Medulla oblongata (tissue), 1 donor: Measurements from ENCODE around the gene BCAN.
A peak's percentile ranks its signal among the peaks of the same experiment; 100 is the strongest.
"Not testable (repeated sequence)": the region's sequence is repeated elsewhere in the genome, so short reads cannot be mapped to it uniquely, and the experiment has no call there.

Source experiments
- DNase-seq: peaks from one replicate; pipeline ENCODE4 v3.0.0-alpha.2; 2015; ENCODE audit errors: extremely low spot score

Gene BCAN

GRCh38 chr1:156641761-156642264 is at the start of gene BCAN:
Gene BCAN (plus strand): TSS chr1:156642117. CDS start chr1:156646055, 3,938 bp downstream.
- DNase-seq, result peak; percentile 72

GRCh38 chr1:156592158-156592909 is 49.6 kb upstream of the BCAN start:
- DNase-seq, result no peak

- no peak for DNase-seq
Observed at GRCh38 chr1:156592910-156593660, 48.8 kb upstream of the BCAN start.

DNA sequence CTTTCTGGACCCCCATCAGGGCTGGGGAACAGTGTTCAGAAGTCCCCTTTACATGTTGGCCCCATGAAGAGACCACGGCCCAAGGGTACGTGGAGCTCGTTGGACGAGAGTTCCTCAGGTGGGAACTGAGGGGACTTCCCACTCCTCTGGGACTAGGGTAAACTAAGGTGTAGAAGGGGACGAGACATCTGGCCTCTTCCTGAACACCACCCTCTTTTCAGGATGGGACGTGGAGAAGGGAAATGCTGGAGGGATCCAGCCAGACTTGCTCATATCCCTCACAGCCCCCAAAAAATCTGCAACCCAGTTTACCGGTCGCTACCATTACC is 48.3 kb upstream of the BCAN start:
- no peak for DNase-seq

DNA sequence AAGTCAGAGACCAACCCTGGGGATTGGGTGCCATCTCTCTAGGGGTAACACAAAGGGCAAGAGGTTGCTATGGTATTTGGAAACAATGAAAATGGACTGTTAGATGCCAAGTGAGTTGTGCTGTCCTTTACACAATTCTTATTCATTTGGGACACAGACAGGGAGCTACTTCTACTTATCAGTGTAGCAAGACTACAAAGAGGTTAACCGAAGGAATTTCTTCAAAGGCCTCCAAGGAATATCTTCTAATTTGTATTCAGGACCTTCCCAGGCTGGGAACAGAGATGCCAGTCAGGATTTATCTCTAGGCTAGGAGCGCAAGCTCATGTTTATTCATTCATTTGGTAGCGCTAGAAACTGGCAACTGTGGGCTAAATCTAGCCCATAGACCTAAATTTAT is 47.7 kb upstream of the BCAN start:
- DNase-seq, result no peak

DNA sequence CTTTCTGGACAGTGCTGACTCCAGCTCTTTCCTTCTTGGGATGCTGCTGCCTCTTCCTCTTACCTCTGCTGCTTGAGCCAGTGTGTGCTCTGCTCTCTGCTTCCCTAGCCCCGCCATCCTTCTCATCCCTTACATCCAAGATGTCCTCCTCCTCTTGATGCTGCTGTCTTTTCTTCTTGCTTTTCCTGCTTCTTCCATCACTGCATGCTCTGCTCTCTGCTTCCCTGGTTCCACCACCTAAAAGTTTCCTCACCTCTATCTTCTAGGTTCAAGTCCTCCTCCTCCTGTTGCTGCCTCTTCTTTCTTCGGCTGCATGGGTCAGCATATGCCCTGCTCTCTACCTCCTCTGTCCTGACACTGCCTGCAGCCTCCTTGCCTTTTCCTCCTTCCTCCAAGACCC is 46.9 kb upstream of the BCAN start:
- no peak for DNase-seq

- no peak for DNase-seq
Observed at GRCh38 chr1:156596426-156596825, 45.5 kb upstream of the BCAN start.

DNA sequence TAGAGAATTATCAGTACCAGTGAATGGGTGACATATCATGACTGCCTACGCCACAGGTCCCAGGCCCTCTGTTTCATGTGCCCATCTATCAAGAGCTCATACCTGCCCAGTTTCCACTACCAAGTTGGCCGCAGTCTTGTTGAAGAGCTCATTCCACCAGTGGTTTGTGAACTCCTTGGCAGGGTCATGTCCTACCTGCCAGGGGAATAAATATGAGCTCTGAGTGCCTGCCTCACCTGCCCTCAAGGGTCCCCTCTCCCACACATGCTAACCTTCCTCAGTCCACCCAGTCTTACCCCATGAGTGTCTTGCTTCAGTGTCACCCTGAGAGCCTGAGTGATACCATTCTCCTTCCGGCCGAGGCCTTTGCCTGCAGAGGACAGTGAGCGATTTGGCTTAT is 43.8 kb upstream of the BCAN start:
- DNase-seq, result no peak

DNA sequence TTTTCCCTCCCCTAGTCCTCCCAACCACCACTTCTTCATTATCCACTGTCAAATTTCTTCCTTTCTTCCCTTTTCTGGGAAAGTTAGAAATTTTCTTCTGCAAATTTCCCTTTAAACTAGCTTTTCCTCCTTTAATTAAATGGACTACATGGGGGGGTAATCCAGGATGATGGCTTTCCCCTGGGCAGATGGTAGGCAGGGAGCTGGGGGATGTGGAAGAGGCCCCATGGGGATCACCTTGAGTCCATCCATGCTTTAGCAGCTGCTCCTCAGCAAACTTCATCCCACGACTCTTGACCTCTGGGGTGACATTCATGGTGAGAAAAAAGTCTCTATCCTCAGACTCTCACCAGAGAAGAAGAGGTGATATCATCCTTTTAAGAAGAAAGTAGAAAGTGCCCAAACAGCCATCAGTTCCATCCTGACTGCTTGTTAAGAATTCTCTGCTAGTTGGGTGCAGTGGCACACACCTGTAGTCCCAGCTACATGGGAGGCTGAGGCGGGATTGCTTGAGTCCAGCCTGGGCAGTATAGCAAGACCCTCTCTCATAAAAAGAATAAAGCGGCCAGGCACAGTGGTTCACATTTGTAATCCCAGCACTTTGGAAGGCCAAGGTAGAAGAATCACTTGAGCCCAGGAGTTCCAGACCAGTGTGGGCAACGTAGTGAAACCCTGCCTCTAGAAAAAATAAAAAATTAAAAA is 43.0 kb upstream of the BCAN start:
- DNase-seq, result no peak

DNA sequence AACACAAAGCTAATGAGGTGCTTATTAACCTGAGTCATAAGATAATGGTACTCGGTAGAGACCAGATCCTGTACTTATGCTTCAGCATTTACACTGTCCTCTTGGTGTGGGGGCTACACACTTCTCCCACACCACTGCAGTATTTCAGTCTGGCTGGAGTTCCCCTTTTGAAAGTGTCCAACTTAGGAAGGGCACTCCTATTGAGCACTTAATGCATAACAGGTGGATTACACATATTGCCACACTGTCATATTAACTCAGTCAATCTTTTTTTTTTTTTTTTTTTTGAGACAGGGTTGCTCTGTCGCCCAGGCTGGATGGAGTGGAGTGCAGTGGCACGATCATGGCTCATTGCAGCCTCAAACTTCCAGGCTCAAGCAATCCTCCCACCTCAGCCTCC is 42.1 kb upstream of the BCAN start:
- DNase-seq, result no peak

DNA sequence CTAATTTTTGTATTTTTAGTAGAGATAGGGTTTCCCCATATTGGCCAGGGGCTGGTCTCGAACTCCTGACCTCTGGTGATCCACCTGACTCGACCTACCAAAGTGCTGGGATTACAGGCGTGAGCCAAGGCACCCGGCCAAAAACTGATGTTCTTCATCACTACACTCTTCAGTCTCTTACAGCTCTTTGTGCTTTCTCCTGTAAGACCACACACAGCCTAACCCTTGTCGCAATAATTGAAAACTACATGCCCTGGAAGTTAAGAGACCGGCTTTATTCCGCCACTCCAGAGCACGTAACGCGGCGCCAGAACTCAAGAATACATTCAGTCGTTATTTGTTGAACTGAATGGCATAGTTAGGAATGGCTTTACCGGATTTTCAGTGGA is 41.2 kb upstream of the BCAN start:
- DNase-seq, result no peak

DNA sequence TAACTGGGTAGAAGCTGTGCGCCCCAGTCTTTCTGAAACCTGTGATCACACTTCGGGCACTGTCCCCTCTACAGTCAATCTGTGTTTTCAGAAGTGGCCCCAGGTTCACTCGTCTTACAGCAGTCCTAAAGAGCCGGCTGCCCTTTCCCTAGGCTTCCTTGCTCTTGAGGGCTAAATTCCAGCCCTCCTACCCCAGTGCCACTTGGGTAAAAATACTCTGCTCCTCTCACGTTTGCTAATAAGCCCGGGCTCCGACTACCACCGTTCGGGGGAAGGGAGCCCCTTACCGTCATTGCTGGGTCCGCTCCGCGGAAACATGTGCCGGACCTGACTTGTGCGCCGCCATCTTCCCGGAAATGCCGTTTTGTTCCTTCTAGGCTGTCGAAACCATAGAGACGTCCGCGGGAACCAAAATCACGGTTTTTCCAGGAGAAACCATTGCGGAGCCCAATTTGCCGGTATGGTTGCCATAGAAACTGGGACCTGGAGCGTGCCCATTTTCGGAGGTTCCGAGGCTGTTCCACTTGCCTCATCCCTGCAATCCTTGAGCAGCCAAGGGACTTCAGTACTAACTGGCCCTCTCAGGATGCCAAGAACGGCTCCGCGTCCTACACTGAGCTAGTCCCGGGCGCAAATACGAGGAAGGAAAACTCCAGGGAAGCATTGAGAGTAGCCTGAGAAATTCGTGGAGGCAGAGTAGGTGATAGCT is 40.6 kb upstream of the BCAN start, which contains the start of gene GPATCH4:
GPATCH4 (minus strand) TSS at position 358 of the 709 bp plus-strand sequence.
- peak; percentile 86 for DNase-seq

GRCh38 chr1:156601892-156602291 is 40.0 kb upstream of the BCAN start:
- DNase-seq, result no peak

DNA sequence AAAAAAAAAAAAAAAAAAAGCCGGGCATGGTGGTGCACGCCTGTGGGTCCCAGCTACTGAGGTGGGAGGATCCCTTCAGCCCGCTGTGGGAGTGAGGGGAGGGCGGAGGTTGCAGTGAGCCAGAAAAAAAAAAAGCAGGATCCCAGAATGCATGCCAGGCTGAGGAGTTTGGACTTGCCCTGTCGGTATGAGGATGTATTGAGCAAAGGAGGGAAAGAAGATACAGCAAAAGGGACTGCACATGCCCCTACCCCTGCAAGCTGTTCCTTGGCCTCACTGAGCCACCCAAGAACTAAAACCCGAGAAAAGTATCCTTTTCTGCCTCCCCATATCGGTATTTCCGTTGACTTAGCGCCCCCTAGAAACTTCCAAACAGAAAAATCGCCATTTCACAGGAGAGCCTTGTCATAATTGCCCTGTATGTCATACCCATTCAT is 39.3 kb upstream of the BCAN start:
- no peak for DNase-seq

GRCh38 chr1:156607344-156607743 is 34.6 kb upstream of the BCAN start:
- not testable (repeated sequence) for DNase-seq

DNA sequence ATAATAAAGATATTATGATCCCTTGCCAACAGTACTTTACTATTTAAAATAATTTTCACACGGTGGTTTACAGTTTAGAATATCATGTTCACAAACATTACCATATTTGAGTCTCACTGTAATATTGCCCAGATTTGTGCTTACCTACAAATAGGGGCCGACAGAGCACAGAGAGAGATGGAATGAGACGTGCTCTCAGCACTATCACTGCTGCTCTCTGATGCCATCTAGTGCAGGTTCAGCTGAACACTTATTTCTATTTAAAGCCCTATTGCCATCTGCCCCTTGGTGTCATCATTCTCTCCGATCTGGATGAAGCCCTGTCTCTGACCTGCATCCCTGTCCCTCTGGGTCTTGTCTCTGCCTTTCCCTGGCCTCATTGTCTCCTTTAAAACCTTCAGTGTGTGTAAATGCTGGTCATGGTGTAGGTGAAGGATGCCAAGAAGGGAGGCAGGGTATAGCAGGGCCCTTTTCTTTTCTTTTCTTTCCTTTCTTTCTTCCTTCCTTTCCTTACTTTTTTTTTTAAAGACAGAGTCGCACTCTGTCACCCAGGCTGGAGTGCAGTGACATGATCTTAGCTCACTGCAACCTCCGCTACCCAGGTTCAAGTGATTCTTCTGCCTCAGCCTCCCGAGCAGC is 33.8 kb upstream of the BCAN start:
- peak; percentile 93 for DNase-seq

DNA sequence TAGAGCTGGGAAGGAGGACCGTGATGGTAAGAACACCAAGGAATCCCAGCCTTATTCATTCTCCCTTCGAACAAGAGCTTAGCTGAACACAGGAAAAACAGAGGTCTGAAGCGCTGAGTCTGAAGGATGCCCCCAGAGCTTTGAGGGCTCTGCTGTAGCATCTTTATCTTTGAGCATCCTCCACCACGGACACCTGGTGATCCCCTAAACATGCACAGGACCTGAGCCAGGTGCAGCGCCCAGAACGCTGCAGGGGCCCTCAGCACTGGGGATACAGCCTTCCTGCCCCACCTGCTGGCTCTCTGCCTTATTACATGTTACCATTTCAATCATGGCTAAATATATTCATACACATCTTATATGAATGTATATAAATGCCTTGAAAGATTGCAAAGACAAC is 32.9 kb upstream of the BCAN start:
- no peak for DNase-seq

GRCh38 chr1:156610072-156610471 is 31.8 kb upstream of the BCAN start:
- DNase-seq, result not testable (repeated sequence)

DNA sequence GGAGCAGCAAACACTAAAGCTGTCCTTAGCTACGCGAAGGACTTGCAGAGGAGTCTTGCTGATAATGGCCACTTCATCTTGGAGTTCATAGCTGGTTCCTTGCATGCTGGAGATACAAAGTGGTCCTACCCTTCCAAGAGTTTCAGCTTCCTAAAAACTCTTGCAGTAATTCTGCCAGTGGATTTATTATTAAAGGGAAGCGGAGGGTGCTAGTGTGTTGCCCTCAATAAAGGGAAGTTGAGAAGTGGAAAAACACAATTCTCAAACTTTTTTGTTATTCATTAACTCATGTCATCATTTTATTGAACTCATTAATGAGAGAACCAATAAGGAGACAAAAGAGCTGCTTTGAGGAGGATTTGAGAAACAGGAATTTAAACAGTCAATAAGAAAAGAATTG is 29.3 kb upstream of the BCAN start:
- no peak for DNase-seq

DNA sequence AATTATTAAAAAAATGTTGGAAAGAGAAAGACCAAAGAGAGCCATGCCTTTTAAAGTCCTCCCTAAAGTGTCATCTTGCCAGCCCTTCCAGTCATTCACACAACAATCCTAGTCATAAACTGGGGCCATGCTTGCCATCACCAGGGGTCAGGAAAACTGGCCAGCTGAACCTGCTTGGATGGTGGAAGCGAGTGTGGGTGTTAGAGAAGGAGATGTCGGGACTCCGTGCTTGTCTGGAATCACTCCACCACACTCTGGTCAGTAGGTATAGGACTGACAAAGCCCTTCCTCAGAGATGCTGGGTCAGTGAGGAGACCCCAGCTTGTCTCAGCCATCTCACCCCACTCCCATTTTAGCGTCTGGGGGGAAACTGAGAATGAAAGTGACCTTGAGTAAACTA is 26.0 kb upstream of the BCAN start:
- no peak for DNase-seq

GRCh38 chr1:156616463-156616862 is 25.5 kb upstream of the BCAN start:
- peak; percentile 90 for DNase-seq
